ENCODE results near the gene EYS.

GRCh38 chr6:63760199-63760598 lies 1946.8 kb downstream of the EYS start:
- TF ChIP-seq POLR2A (IDR thresholded peaks at IDR 0.05) (no peak), EP300 (IDR thresholded peaks at IDR 0.05) (no peak), POLR2AphosphoS5 (IDR thresholded peaks at IDR 0.05) (no peak)
- TF ChIP-seq, protein P1, sequence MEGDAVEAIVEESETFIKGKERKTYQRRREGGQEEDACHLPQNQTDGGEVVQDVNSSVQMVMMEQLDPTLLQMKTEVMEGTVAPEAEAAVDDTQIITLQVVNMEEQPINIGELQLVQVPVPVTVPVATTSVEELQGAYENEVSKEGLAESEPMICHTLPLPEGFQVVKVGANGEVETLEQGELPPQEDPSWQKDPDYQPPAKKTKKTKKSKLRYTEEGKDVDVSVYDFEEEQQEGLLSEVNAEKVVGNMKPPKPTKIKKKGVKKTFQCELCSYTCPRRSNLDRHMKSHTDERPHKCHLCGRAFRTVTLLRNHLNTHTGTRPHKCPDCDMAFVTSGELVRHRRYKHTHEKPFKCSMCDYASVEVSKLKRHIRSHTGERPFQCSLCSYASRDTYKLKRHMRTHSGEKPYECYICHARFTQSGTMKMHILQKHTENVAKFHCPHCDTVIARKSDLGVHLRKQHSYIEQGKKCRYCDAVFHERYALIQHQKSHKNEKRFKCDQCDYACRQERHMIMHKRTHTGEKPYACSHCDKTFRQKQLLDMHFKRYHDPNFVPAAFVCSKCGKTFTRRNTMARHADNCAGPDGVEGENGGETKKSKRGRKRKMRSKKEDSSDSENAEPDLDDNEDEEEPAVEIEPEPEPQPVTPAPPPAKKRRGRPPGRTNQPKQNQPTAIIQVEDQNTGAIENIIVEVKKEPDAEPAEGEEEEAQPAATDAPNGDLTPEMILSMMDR (IDR thresholded peaks at IDR 0.05) = no peak

Measured in gastroesophageal sphincter (tissue), 3 donors.